K562 (cell line): ENCODE results near the gene HOXB7. TPM values are rescaled to one million over a fixed set of nuclear protein-coding genes. Genes with fewer than 3 reads are reported as not detected.

Experiments
- ASH1L ChIP-seq: fragments of 450-650 bp; IDR thresholded peaks from 2 replicates; pipeline ENCODE4 v1.6.1; 2018; ENCODE audit warnings: borderline replicate concordance, mild to moderate bottlenecking, low read depth; ENCODE audit not compliant: partially characterized antibody
- CBX1 ChIP-seq: sonication (generic); IDR thresholded peaks from 2 replicates; pipeline ENCODE4 v1.6.1; 2016; ENCODE audit warnings: antibody characterized with exemption, low read depth, mild to moderate bottlenecking
- CEBPG ChIP-seq, 3 experiments: fragments of 200-800 bp in 1 of 3; sonication (Bioruptor generic) in 1 of 3; sonication (generic) in 1 of 3; formaldehyde crosslinking in 1 of 3; IDR thresholded peaks in 2 of 3; conservative IDR thresholded peaks in 1 of 3; 2 replicates each; pipeline versions ENCODE4 v1.6.1 to v1.8.0; 2016 to 2022; ENCODE audit warnings: missing compliant biosample characterization in 2 of 3, missing genetic modification characterization in 2 of 3, mild to moderate bottlenecking in 1 of 3, missing genetic modification reagents in 1 of 3
- CTBP1 ChIP-seq: fragments of 450-650 bp; IDR thresholded peaks from 2 replicates; pipeline ENCODE4 v1.6.1; 2016; ENCODE audit warnings: borderline replicate concordance
- CXXC5 ChIP-seq: fragments of 250-450 bp; sonication (Bioruptor Pico); IDR thresholded peaks from 2 replicates; pipeline ENCODE4 v1.8.0; 2022; ENCODE audit warnings: inconsistent platforms, mild to moderate bottlenecking, moderate library complexity
- DPF2 ChIP-seq: fragments of 450-650 bp; IDR thresholded peaks from 2 replicates; pipeline ENCODE4 v1.6.1; 2016
- FOXM1 ChIP-seq, 2 experiments: fragments of 450-650 bp in 1 of 2; sonication (generic) in 1 of 2; formaldehyde crosslinking in 1 of 2; IDR thresholded peaks; 2 replicates each; pipeline versions ENCODE4 v1.6.1 to v1.9.0; 2017 to 2022; ENCODE audit warnings: low read depth in 2 of 2, mild to moderate bottlenecking in 2 of 2, missing genetic modification reagents in 1 of 2, moderate library complexity in 1 of 2
- MAZ ChIP-seq, 2 experiments: fragments of 450-650 bp in 1 of 2; sonication (generic) in 1 of 2; formaldehyde crosslinking; IDR thresholded peaks in 1 of 2; conservative IDR thresholded peaks in 1 of 2; 2 replicates each; pipeline versions ENCODE4 v1.4.0 to v1.5.0; 2020; ENCODE audit warnings: mild to moderate bottlenecking in 1 of 2, missing genetic modification reagents in 1 of 2
- PPARD ChIP-seq: fragments of 250-450 bp; sonication (Bioruptor Pico); IDR thresholded peaks from 2 replicates; pipeline ENCODE4 v1.8.0; 2022; ENCODE audit warnings: inconsistent platforms, mild to moderate bottlenecking, moderate library complexity
- PRMT5 ChIP-seq: sonication (generic); formaldehyde crosslinking; IDR thresholded peaks from 2 replicates; pipeline ENCODE4 v1.5.0; 2020; ENCODE audit warnings: missing genetic modification reagents
- RERE ChIP-seq: sonication (generic); formaldehyde crosslinking; IDR thresholded peaks from 2 replicates; pipeline ENCODE4 v1.8.0; 2023; ENCODE audit warnings: missing genetic modification reagents, mild to moderate bottlenecking, borderline replicate concordance
- SLC30A9 ChIP-seq: fragments of 250-450 bp; sonication (Bioruptor Pico); IDR thresholded peaks from 2 replicates; pipeline ENCODE4 v1.8.0; 2022; ENCODE audit warnings: mild to moderate bottlenecking, moderate library complexity
- SNRNP70 ChIP-seq: fragments of 200-400 bp; formaldehyde crosslinking; optimal IDR thresholded peaks from 2 replicates; pipeline ENCODE3; 2017; ENCODE audit warnings: low read depth, low read length
- SRSF3 ChIP-seq: fragments of 200-400 bp; formaldehyde crosslinking; IDR thresholded peaks from 2 replicates; pipeline ENCODE4 v1.6.1; 2016; ENCODE audit warnings: mild to moderate bottlenecking, low read length, moderate library complexity; ENCODE audit not compliant: insufficient read depth
- SRSF9 ChIP-seq: fragments of 200-400 bp; formaldehyde crosslinking; IDR thresholded peaks from 2 replicates; pipeline ENCODE4 v1.6.1; 2017; ENCODE audit warnings: low read depth, low read length, borderline replicate concordance
- TCF15 ChIP-seq: fragments of 250-450 bp; sonication (Bioruptor Pico); IDR thresholded peaks from 2 replicates; pipeline ENCODE4 v1.8.0; 2022; ENCODE audit warnings: moderate library complexity, mild to moderate bottlenecking, inconsistent platforms
- TEAD4 ChIP-seq, 2 experiments: sonication (generic) in 1 of 2; formaldehyde crosslinking in 1 of 2; IDR thresholded peaks; 2 replicates each; pipeline versions ENCODE4 v1.6.1 to v1.8.0; 2012 to 2022; ENCODE audit warnings: borderline replicate concordance in 1 of 2, inconsistent platforms in 1 of 2, low read length in 1 of 2, mild to moderate bottlenecking in 1 of 2, missing genetic modification reagents in 1 of 2
- USF1 ChIP-seq: sonication (generic); formaldehyde crosslinking; IDR thresholded peaks from 2 replicates; pipeline ENCODE4 v1.9.0; 2022; ENCODE audit warnings: mild to moderate bottlenecking, missing genetic modification reagents
- ZNF76 ChIP-seq: fragments of 250-450 bp; sonication (Bioruptor Pico); IDR thresholded peaks from 2 replicates; pipeline ENCODE4 v1.4.0; 2020; ENCODE audit warnings: mild to moderate bottlenecking, moderate library complexity, borderline replicate concordance
- polyA plus RNA-seq, 8 experiments: library from polyadenylated mRNA; depleted of rRNA in 4 of 8; stranded (reverse) in 5 of 8; unstranded in 3 of 8; fragments of >200 nt; fragmentation: Nextera tagmentation in 2 of 8; fragmentation: Illumina TruSeq in 1 of 8; extraction: Ambion mirVana in 2 of 8; extraction: Trizol in 1 of 8; gene quantifications; 2 replicates each; pipeline versions ENCODE4 v1.2.1 to v1.2.3, GENCODE V29; 2011 to 2014; ENCODE audit warnings: inconsistent platforms in 1 of 8, missing spikeins in 1 of 8
- total RNA-seq, 7 experiments: library from RNA; depleted of rRNA in 6 of 7; stranded (reverse); fragments of >200 nt in 6 of 7; fragmentation: Illumina TruSeq in 2 of 7; extraction: Trizol in 2 of 7; gene quantifications; 2 replicates each; pipeline versions ENCODE4 v1.2.1 to v1.2.3, GENCODE V29; 2011 to 2021; ENCODE audit warnings: low replicate concordance in 1 of 7

HOXB7 gene
- total and polyA plus RNA-seq, 9 of the 15 experiments (the other 6 are each of a cell fraction or from before 2014, with no cell fraction given): 5.5 to 16.7 (median 8.3) TPM

GRCh38 chr17:48623583-48623982 is 12.8 kb upstream of the HOXB7 start (continued):
- TF ChIP-seq RERE (CRISPR knock-in tag) (no peak), SNRNP70 (no peak), SRSF3 (no peak), USF1 (CRISPR knock-in tag) (no peak), PRMT5 (CRISPR knock-in tag) (no peak), CXXC5 (CRISPR knock-in tag) (peak; percentile 11; the same call in 1 of the 2 replicates), PPARD (no peak), SRSF9 (no peak), ZNF76 (CRISPR knock-in tag) (no peak), FOXM1 (IDR thresholded peaks at IDR 0.05; ENCODE audit: low read depth) (0 out of 2 replicates have a peak, but pooled peaks have one; percentile 32), FOXM1 (CRISPR knock-in tag; IDR thresholded peaks at IDR 0.05; ENCODE audit: low read depth) (no peak), SLC30A9 (no peak), CEBPG (CRISPR knock-in tag; IDR thresholded peaks at IDR 0.05) (peak; percentile 96), CEBPG (tag; conservative IDR thresholded peaks at IDR 0.05 in 1 of 2, IDR thresholded peaks at IDR 0.05 in 1 of 2) (peak in 1 of 2 experiments; percentile 46; a peak in 2 of 4 replicates), ASH1L (no peak), TEAD4 (IDR thresholded peaks at IDR 0.05; ENCODE audit: low read length) (0 out of 2 replicates have a peak, but pooled peaks have one; percentile 42), TEAD4 (CRISPR knock-in tag; IDR thresholded peaks at IDR 0.05; ENCODE audit: borderline replicate concordance) (no peak), TCF15 (CRISPR knock-in tag) (no peak), MAZ (CRISPR knock-in tag; conservative IDR thresholded peaks at IDR 0.05 in 1 of 2, IDR thresholded peaks at IDR 0.05 in 1 of 2) (peak in 1 of 2 experiments; percentile 48; a peak in 2 of 4 replicates), DPF2 (peak; percentile 35), CBX1 (no peak), CTBP1 (no peak)
